Lung (tissue), 12 donors: Measurements from ENCODE around the gene RMDN2. TPM values are rescaled to one million over a fixed set of nuclear protein-coding genes. Genes with fewer than 3 reads are reported as not detected.

Experiments
- ATAC-seq: fragments of 200-7000 bp; cut with Tn5 transposase; one replicate; pipeline ENCODE4 v1.9.1; 2020; ENCODE audit warnings: moderate number of reproducible peaks; ENCODE audit not compliant: insufficient read depth, low FRiP score
- DNase-seq, 3 donors: peaks; one replicate each; pipeline ENCODE4 v3.0.0-alpha.2; 2013 to 2017
- H3K27ac ChIP-seq, 2 donors: one replicate each; pipeline ENCODE4 v1.5.1; 2013; ENCODE audit warnings: mild to moderate bottlenecking in 2 of 2, moderate library complexity in 2 of 2, control low read depth in 1 of 2, inconsistent platforms in 1 of 2, low read depth in 1 of 2, low read length in 1 of 2
- H3K27me3 ChIP-seq, 3 donors: one replicate each; pipeline ENCODE4 v1.5.1; 2013; ENCODE audit warnings: low read length in 2 of 3; ENCODE audit not compliant: control insufficient read depth in 3 of 3, insufficient read depth in 3 of 3
- H3K36me3 ChIP-seq, 4 donors: one replicate each; pipeline ENCODE4 v1.5.1; 2013; ENCODE audit warnings: low read length in 4 of 4, mild to moderate bottlenecking in 1 of 4, moderate library complexity in 1 of 4; ENCODE audit not compliant: control insufficient read depth in 4 of 4, insufficient read depth in 4 of 4
- H3K4me1 ChIP-seq, 5 donors: one replicate each; pipeline ENCODE4 v1.5.1; 2013; ENCODE audit warnings: low read length in 5 of 5, mild to moderate bottlenecking in 2 of 5, moderate library complexity in 1 of 5; ENCODE audit not compliant: control insufficient read depth in 5 of 5, insufficient read depth in 5 of 5
- H3K4me3 ChIP-seq: one replicate; pipeline ENCODE4 v1.5.1; 2013; ENCODE audit warnings: mild to moderate bottlenecking, control low read depth, moderate library complexity
- H3K9ac ChIP-seq, 2 donors: one replicate each; pipeline ENCODE4 v1.5.1; 2013; ENCODE audit warnings: low read length in 2 of 2, control low read depth in 1 of 2; ENCODE audit not compliant: insufficient read depth in 1 of 2
- H3K9me3 ChIP-seq, 4 donors: one replicate each; pipeline ENCODE4 v1.5.1; 2013; ENCODE audit warnings: low read length in 3 of 4, mild to moderate bottlenecking in 1 of 4, moderate library complexity in 1 of 4; ENCODE audit not compliant: control insufficient read depth in 4 of 4, insufficient read depth in 3 of 4
- CTCF ChIP-seq: IDR thresholded peaks from 2 replicates; pipeline ENCODE4 v1.5.1; 2012; ENCODE audit warnings: mild to moderate bottlenecking; ENCODE audit errors: control extremely low read depth, extremely low read depth
- WGBS, 2 donors: extraction: QIAGEN DNeasy Blood & Tissue Kit; methylation state at CpG; one replicate each; pipeline ENCODE4 v1.1.7; 2013; 5-methylcytosine and 5-hydroxymethylcytosine counted together
- polyA plus RNA-seq, 2 donors: library from polyadenylated mRNA; stranded (reverse); fragments of 200-250 nt; gene quantifications; one replicate each; pipeline ENCODE4 v1.2.1, GENCODE V29; 2013
- total RNA-seq, 2 donors: library from RNA; depleted of rRNA in 1 of 2; stranded (reverse); fragments of >200 nt in 1 of 2; gene quantifications; one replicate each; pipeline ENCODE4 v1.2.1, GENCODE V29; 2014 to 2021
- donor health status: control.
- donor health status: control.
- donor health status: Bipolar disorder and iron deficiency.
- donor health status: healthy.
- donor health status: DM: yes; HTN: yes; CAD: no.

The RMDN2 gene
- total and polyA plus RNA-seq, 4 donors = 7.7 to 37.9 (median 18.3) TPM

GRCh38 chr2:37893327-37893726 lies 31.8 kb upstream of the RMDN2 start:
- peaks cover 0 to 25% (median 14%) of the 10 kb centered on the region in 5 donors for H3K4me1 ChIP-seq
- DNase-seq (no peak), ATAC-seq (no peak)
- H3K9ac ChIP-seq = no peak overlapping the region
- no peak for TF ChIP-seq CTCF
- H3K36me3 ChIP-seq = no peaks in the 10 kb centered on the region
- no peak overlapping the region for H3K27ac ChIP-seq
- no peaks in the 10 kb centered on the region for H3K9me3 ChIP-seq
- 75 to 84% methylated on average over 1 of the region's 1 CpG for WGBS, 2 donors
- no peak overlapping the region for H3K4me3 ChIP-seq
- no peaks in the 10 kb centered on the region for H3K27me3 ChIP-seq

GRCh38 chr2:37894047-37894446 lies 31.0 kb upstream of the RMDN2 start:
- no peak overlapping the region for H3K27ac ChIP-seq
- H3K36me3 ChIP-seq = no peaks in the 10 kb centered on the region
- 67 to 93% methylated on average over 7 of the region's 7 CpGs for WGBS, 2 donors
- DNase-seq (no peak), ATAC-seq (no peak)
- H3K4me1 ChIP-seq = peaks cover 0 to 25% (median 14%) of the 10 kb centered on the region in 5 donors
- TF ChIP-seq CTCF = no peak
- H3K4me3 ChIP-seq = no peak overlapping the region
- H3K9me3 ChIP-seq = no peaks in the 10 kb centered on the region
- H3K9ac ChIP-seq = no peak overlapping the region
- H3K27me3 ChIP-seq = no peaks in the 10 kb centered on the region

GRCh38 chr2:37894601-37895000 lies 30.5 kb upstream of the RMDN2 start:
- H3K4me1 ChIP-seq = peaks cover 0 to 25% (median 14%) of the 10 kb centered on the region in 5 donors
- no peaks in the 10 kb centered on the region for H3K9me3 ChIP-seq
- DNase-seq = peak; percentile 58 to 80 (median 76)
- no peaks in the 10 kb centered on the region for H3K36me3 ChIP-seq
- WGBS, 2 donors = 58 to 67% methylated on average over 4 of the region's 4 CpGs
- no peak overlapping the region for H3K4me3 ChIP-seq
- H3K27me3 ChIP-seq = no peaks in the 10 kb centered on the region
- TF ChIP-seq CTCF = no peak
- ATAC-seq = no peak
- H3K9ac ChIP-seq = peak overlapping the region in 1 of 2 donors; percentile 0
- H3K27ac ChIP-seq = no peak overlapping the region

GRCh38 chr2:37895140-37895539 lies 29.9 kb upstream of the RMDN2 start:
- no peak overlapping the region for H3K9ac ChIP-seq
- peaks cover 0 to 25% (median 14%) of the 10 kb centered on the region in 5 donors for H3K4me1 ChIP-seq
- H3K9me3 ChIP-seq = no peaks in the 10 kb centered on the region
- no peaks in the 10 kb centered on the region for H3K27me3 ChIP-seq
- no peaks in the 10 kb centered on the region for H3K36me3 ChIP-seq
- DNase-seq (no peak), ATAC-seq (no peak)
- TF ChIP-seq CTCF = no peak
- 44 to 75% methylated on average over 3 of the region's 3 CpGs for WGBS, 2 donors
- H3K27ac ChIP-seq = no peak overlapping the region
- H3K4me3 ChIP-seq = no peak overlapping the region
